B cell (primary cell): ENCODE results near the gene RNF112. TPM values are rescaled to one million over a fixed set of nuclear protein-coding genes. Genes with fewer than 3 reads are reported as not detected.

ENCODE experiments used
- ATAC-seq: fragments of 200-7000 bp; cut with Tn5 transposase; one replicate; pipeline ENCODE4 v1.10.0; 2021; ENCODE audit warnings: low read depth, mild to moderate bottlenecking, moderate number of reproducible peaks, moderate library complexity
- CTCF ChIA-PET: fragments of 350-600 bp; sonication (Branson Sonifier 250); formaldehyde crosslinking; loops from one replicate; lab custom pipeline; 2021; ENCODE audit warnings: antibody characterized with exemption, inconsistent platforms; lab: Charles Lee
- POLR2A ChIA-PET: fragments of 350-600 bp; sonication (Branson Sonifier 250); formaldehyde crosslinking; loops from one replicate; lab custom pipeline; 2021; ENCODE audit warnings: antibody characterized with exemption; lab: Charles Lee
- DNase-seq: peaks from one replicate; pipeline ENCODE4 v3.0.0; 2013
- H2AFZ ChIP-seq: 2 replicates; pipeline ENCODE4 v1.6.1; 2012; ENCODE audit warnings: mild to moderate bottlenecking, low read depth, low read length; ENCODE audit not compliant: insufficient read depth, poor library complexity, severe bottlenecking
- H3K27ac ChIP-seq, 2 donors: 1 replicate in 1 of 2; 2 replicates in 1 of 2; pipeline ENCODE4 v1.5.1; 2012 to 2013; ENCODE audit warnings: low read length in 2 of 2, mild to moderate bottlenecking in 2 of 2, moderate library complexity in 1 of 2
- H3K27me3 ChIP-seq, 4 experiments: fragments of 200-600 bp in 1 of 4; sonication (generic) in 1 of 4; replicated peaks in 1 of 4; 1 replicate in 2 of 4; 2 replicates in 2 of 4; pipeline versions ENCODE4 v1.6.1 to v1.7.0; 2013 to 2016; ENCODE audit warnings: low read length in 3 of 4, mild to moderate bottlenecking in 2 of 4, mixed read lengths in 1 of 4, moderate library complexity in 1 of 4; ENCODE audit not compliant: insufficient read depth in 4 of 4, control insufficient read depth in 3 of 4; ENCODE audit errors: control extremely low read depth in 1 of 4
- H3K36me3 ChIP-seq, 2 experiments: replicated peaks in 1 of 2; 1 replicate in 1 of 2; 2 replicates in 1 of 2; pipeline versions ENCODE4 v1.6.1 to v1.7.1; 2013; ENCODE audit warnings: low read length in 1 of 2; ENCODE audit not compliant: insufficient read depth in 2 of 2, control insufficient read depth in 1 of 2; ENCODE audit errors: control extremely low read depth in 1 of 2, extremely low read depth in 1 of 2
- H3K4me1 ChIP-seq, 2 donors: fragments of 200-600 bp in 1 of 2; sonication (generic) in 1 of 2; 1 replicate in 1 of 2; 2 replicates in 1 of 2; pipeline versions ENCODE4 v1.5.1 to v1.6.1; 2013 to 2017; ENCODE audit warnings: low read length in 2 of 2; ENCODE audit not compliant: control insufficient read depth in 2 of 2, insufficient read depth in 2 of 2
- H3K4me2 ChIP-seq: replicated peaks from 2 replicates; pipeline ENCODE3; 2012; ENCODE audit warnings: mild to moderate bottlenecking, low read depth, low read length; ENCODE audit not compliant: poor library complexity, severe bottlenecking
- H3K4me3 ChIP-seq, 5 experiments: fragments of 200-600 bp in 1 of 5; sonication (generic) in 1 of 5; 1 replicate in 3 of 5; 2 replicates in 2 of 5; pipeline versions ENCODE4 v1.5.1 to v1.7.0; 2011 to 2016; ENCODE audit warnings: low read length in 4 of 5, mild to moderate bottlenecking in 4 of 5, low read depth in 2 of 5, control low read depth in 1 of 5, moderate library complexity in 1 of 5; ENCODE audit not compliant: insufficient read depth in 1 of 5; ENCODE audit errors: control extremely low read depth in 1 of 5, extremely low read depth in 1 of 5
- H3K79me2 ChIP-seq: fragments of 200-600 bp; sonication (generic); one replicate; pipeline ENCODE4 v1.6.0; 2016; ENCODE audit warnings: low read length; ENCODE audit not compliant: control insufficient read depth, insufficient read depth
- H3K9ac ChIP-seq: fragments of 200-600 bp; sonication (generic); 2 replicates; pipeline ENCODE4 v1.6.1; 2017; ENCODE audit warnings: mild to moderate bottlenecking, low read length, moderate library complexity
- H3K9me3 ChIP-seq, 3 donors: one replicate each; pipeline versions ENCODE4 v1.6.1 to v1.7.1; 2013; ENCODE audit warnings: low read length in 2 of 3; ENCODE audit not compliant: control insufficient read depth in 2 of 3, insufficient read depth in 1 of 3; ENCODE audit errors: control extremely low read depth in 1 of 3
- H4K20me1 ChIP-seq: 2 replicates; pipeline ENCODE4 v1.6.0; 2012; ENCODE audit warnings: mild to moderate bottlenecking, low read length; ENCODE audit not compliant: insufficient read depth, control insufficient read depth, poor library complexity, severe bottlenecking
- H3K27ac Mint-ChIP-seq: one replicate; pipeline ENCODE4 v1.8.0; 2021; ENCODE audit warnings: mixed read lengths
- H3K27me3 Mint-ChIP-seq: one replicate; pipeline ENCODE4 v1.8.0; 2021; ENCODE audit warnings: mixed read lengths
- H3K4me1 Mint-ChIP-seq: one replicate; pipeline ENCODE4 v1.8.0; 2021; ENCODE audit warnings: mixed read lengths
- H3K4me3 Mint-ChIP-seq: one replicate; pipeline ENCODE4 v1.8.0; 2021; ENCODE audit warnings: mixed read lengths
- H3K9me3 Mint-ChIP-seq: one replicate; pipeline ENCODE4 v1.8.0; 2022; ENCODE audit warnings: mixed read lengths; ENCODE audit not compliant: insufficient read depth
- EZH2 ChIP-seq: IDR thresholded peaks from 2 replicates; pipeline ENCODE4 v1.6.1; 2012; ENCODE audit warnings: borderline replicate concordance, low read depth, mild to moderate bottlenecking, moderate library complexity, low read length; ENCODE audit not compliant: insufficient read depth, poor library complexity, severe bottlenecking
- WGBS: methylation state at CpG from one replicate; pipeline ENCODE4 v1.1.5; 2013; ENCODE audit warnings: missing lambda C conversion rate; ENCODE audit not compliant: insufficient coverage; 5-methylcytosine and 5-hydroxymethylcytosine counted together
- intact Hi-C: fragments of 100-400 bp; cut with micrococcal nuclease; formaldehyde crosslinking; loops from one replicate; pipeline ENCODE4 v1.10.0; 2022
- polyA plus RNA-seq: library from polyadenylated mRNA; depleted of rRNA; stranded (reverse); fragments of >200 nt; gene quantifications from 2 replicates; pipeline ENCODE4 v1.2.3, GENCODE V29; 2012
- total RNA-seq, 2 donors: library from RNA; stranded (reverse); fragments of 120-200 nt in 1 of 2; gene quantifications; 1 replicate in 1 of 2; 2 replicates in 1 of 2; pipeline versions ENCODE4 v1.2.3 to v1.2.4, GENCODE V29; 2013 to 2022
- TF ChIP-seq, protein P1 (sequence below): fragments of 200-600 bp; IDR thresholded peaks from one replicate; pipeline ENCODE4 v1.8.0; 2022; ENCODE audit warnings: antibody characterized with exemption, mild to moderate bottlenecking

Gene RNF112
- total and polyA plus RNA-seq, 2 donors (not counting 1 experiment from before 2014, with no cell fraction given): 0.30 to 0.62 TPM

DNA sequence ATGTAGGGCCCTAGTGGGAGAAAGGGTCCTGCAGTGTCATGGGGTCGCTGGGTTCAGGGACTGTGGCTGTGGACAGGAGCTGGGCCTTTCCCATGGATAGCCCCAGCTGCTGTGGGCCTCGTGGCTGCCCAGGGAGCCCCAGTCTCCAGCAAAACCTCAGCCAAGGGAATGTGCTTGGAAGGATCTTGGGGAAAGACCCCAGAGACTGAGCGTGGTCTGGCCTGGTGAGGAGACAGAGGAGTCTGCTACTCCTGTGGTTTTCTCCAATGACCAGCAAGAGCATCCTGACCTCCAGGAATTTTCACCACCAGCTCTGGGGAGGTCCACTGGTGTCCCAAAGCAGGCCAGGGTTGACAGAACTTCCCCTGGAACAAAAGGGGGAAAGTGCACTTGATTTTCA, 42.3 kb downstream of the RNF112 start:
- no peak overlapping the region for H3K27ac Mint-ChIP-seq
- Histone ChIP-seq H3K36me3 (no peaks in the 10 kb centered on the region), H3K9ac (no peak overlapping the region), H3K27ac (no peak overlapping the region), H3K4me1 (no peaks in the 10 kb centered on the region), H3K9me3 (no peaks in the 10 kb centered on the region), H2AFZ (no peak overlapping the region), H3K4me3 (no peak overlapping the region), H3K79me2 (no peaks in the 10 kb centered on the region), H4K20me1 (no peaks in the 10 kb centered on the region), H3K4me2 (no peak overlapping the region), H3K27me3 (peaks cover 0 to 18% (median 5%) of the 10 kb centered on the region in 4 experiments)
- no peak for TF ChIP-seq EZH2
- TF ChIP-seq, protein P1, sequence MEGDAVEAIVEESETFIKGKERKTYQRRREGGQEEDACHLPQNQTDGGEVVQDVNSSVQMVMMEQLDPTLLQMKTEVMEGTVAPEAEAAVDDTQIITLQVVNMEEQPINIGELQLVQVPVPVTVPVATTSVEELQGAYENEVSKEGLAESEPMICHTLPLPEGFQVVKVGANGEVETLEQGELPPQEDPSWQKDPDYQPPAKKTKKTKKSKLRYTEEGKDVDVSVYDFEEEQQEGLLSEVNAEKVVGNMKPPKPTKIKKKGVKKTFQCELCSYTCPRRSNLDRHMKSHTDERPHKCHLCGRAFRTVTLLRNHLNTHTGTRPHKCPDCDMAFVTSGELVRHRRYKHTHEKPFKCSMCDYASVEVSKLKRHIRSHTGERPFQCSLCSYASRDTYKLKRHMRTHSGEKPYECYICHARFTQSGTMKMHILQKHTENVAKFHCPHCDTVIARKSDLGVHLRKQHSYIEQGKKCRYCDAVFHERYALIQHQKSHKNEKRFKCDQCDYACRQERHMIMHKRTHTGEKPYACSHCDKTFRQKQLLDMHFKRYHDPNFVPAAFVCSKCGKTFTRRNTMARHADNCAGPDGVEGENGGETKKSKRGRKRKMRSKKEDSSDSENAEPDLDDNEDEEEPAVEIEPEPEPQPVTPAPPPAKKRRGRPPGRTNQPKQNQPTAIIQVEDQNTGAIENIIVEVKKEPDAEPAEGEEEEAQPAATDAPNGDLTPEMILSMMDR: no peak
- WGBS: 71% methylated on average over 3 of the region's 3 CpGs
- no peaks in the 10 kb centered on the region for H3K9me3 Mint-ChIP-seq
- H3K4me3 Mint-ChIP-seq: no peak overlapping the region
- peaks cover 28% of the 10 kb centered on the region for H3K27me3 Mint-ChIP-seq
- peaks cover 4% of the 10 kb centered on the region for H3K4me1 Mint-ChIP-seq
- POLR2A ChIA-PET: no interaction called here
- intact Hi-C loops: no loop called here
- ATAC-seq: no peak
- no peak for DNase-seq
- CTCF ChIA-PET: interaction anchor here (0.9 to 2.3 kb wide), 2 partner anchors 90 to 114 kb away, joined by 3 to 7 read pairs; partner anchors contain the start of gene B9D1

DNA sequence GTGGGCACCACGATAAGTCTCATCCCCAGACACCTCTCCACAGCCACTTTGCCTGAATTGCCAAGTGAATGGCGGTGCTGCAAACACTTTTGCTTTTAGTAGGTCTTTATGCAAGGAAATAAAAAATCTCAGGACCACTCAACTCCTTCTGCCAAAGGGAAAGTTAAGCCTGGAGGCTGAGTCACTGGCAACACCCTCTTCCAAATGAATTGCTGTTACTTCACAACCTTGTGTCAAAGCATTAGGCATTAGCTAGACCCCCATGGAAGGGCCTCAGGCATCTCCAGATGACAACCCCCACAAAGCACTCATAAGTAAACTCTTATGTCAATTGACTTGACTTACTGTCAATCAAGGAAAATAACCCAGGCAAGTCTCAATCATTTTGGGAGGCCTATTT, 43.0 kb downstream of the RNF112 start:
- peaks cover 4% of the 10 kb centered on the region for H3K4me1 Mint-ChIP-seq
- H3K79me2 ChIP-seq: no peaks in the 10 kb centered on the region
- H2AFZ ChIP-seq: no peak overlapping the region
- H4K20me1 ChIP-seq: no peaks in the 10 kb centered on the region
- POLR2A ChIA-PET: no interaction called here
- H3K27me3 Mint-ChIP-seq: peaks cover 25% of the 10 kb centered on the region
- H3K4me2 ChIP-seq: no peak overlapping the region
- DNase-seq: no peak
- CTCF ChIA-PET: interaction anchor here (1.3 to 2.3 kb wide), 2 partner anchors 91 to 115 kb away, joined by 5 to 7 read pairs; partner anchors contain the start of gene B9D1
- no peaks in the 10 kb centered on the region for H3K9me3 Mint-ChIP-seq
- WGBS: 80% methylated on average over 1 of the region's 2 CpGs
- no peak overlapping the region for H3K27ac ChIP-seq
- H3K9me3 ChIP-seq: no peaks in the 10 kb centered on the region
- no peak for TF ChIP-seq EZH2
- TF ChIP-seq, protein P1: no peak
- no peak overlapping the region for H3K4me3 Mint-ChIP-seq
- H3K36me3 ChIP-seq: no peaks in the 10 kb centered on the region
- no peak overlapping the region for H3K9ac ChIP-seq
- H3K4me1 ChIP-seq: no peaks in the 10 kb centered on the region
- no peak overlapping the region for H3K27ac Mint-ChIP-seq
- intact Hi-C loops: no loop called here
- peaks cover 0 to 18% (median 5%) of the 10 kb centered on the region in 4 experiments for H3K27me3 ChIP-seq
- no peak for ATAC-seq
- no peak overlapping the region for H3K4me3 ChIP-seq
